Activated CD4-positive, CD25-positive, alpha-beta regulatory T cell treated with anti-CD3 and anti-CD28 coated beads, Interleukin-2, amount 50 U/mL, for 16 hours (primary cell): Measurements from ENCODE around the gene RGPD3.
"Not testable (repeated sequence)": the region's sequence is repeated elsewhere in the genome, so short reads cannot be mapped to it uniquely, and the experiment has no call there.

Experiments used
- DNase-seq: peaks from one replicate; pipeline ENCODE4 v3.0.0-alpha.2; 2020; ENCODE audit warnings: low read depth, low spot score

RGPD3 gene

DNA sequence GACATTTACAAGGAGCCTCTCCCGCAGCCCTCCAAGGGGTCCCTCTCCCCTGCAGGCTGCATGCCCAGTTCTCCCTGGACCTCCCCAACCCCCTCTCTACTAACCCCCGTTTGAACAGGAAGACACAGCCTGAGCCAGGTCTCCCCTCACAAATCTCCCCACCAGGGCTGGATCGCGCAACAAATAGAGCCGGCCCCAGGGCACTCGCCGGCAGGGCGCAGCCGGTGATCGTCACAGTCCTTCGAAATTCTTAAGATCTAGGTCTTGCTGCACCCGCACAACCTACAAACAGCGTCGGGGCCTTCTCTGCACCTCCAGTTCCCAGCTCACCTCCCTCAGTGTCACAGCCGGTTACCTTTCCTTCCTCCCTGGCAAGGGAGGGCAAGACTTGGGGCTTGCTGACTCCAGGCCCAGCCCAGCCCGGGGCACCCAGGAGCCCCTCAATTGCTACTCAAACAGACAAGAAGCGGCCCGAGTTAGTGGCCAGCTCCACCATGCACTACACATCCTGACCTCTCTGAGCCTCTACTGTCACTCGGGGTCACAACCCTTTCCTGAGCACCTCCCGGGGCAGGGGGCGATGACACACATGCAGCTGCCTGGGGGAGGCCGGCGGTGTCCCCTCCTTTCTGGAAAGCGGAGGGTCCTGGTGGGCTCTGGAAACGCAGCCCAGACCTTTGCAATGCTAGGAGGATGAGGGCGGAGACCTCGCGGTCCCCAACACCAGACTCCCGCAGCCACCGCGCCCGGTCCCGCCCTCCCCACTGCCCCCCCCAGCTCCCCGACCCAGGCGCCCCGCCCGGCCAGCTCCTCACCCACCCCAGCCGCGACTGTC lies 18.6 kb upstream of the RGPD3 start, which contains the start of gene CD8B2:
Gene CD8B2 (plus strand): TSS at position 814 of the 835 bp plus-strand sequence. CDS start 63 bp downstream, outside the sequence.
- not testable (repeated sequence) for DNase-seq

DNA sequence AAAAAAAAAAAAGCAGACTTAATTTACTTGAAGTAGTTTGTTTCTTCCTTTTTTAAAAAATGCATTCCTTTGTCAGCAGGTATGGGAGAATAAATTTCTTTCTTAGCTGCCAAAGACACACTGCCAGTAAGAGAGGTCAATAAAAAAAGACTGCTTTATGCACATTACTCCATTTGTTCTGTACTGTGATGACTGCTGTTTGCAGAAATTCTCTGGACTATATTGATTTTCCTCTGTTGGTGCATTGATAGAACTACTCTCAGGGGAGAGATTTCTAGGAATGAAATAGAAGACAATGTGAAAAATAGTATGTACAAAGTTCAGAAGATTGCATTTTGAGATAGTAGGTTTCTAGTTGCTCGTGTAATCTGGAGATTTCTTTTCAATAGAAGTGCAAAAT lies 11.3 kb upstream of the RGPD3 start:
- not testable (repeated sequence) for DNase-seq

DNA sequence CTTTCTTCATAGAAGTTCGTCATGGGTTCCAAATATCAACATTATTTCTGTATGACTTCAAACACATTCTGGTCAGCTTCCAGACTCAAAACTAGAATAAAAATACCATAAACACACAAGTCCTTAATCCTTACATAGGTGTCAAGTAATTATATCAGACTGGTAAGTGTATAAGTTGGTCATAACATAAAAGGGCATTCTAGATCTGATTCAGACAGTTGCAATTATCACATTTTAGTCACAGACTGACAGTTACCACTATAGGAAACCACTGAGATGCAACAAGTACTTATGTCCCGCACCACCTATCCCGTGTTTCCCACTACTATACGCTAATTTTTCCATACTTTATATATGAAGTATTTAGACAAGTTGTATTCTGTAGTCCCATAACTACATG lies 9.4 kb upstream of the RGPD3 start:
- not testable (repeated sequence) for DNase-seq

DNA sequence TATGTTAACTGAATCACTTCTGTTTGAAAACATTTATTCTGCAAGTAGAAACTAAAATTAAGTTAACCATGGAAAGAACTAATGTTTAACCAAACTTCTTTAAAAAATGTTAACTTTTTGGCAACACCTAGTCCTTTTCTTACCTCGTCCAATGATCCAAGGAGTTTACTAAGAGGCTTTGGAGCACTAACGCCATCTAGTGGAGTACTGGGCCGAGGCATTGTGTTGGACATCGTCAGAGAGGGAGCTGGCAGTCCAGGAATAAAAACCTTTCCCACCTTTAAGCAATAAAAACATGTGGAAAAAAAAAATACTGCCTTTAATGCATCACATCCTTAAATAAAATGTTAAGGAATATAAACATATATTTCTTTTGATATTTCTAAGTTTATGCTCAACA lies 2.4 kb upstream of the RGPD3 start:
- DNase-seq = peak; percentile 19

DNA sequence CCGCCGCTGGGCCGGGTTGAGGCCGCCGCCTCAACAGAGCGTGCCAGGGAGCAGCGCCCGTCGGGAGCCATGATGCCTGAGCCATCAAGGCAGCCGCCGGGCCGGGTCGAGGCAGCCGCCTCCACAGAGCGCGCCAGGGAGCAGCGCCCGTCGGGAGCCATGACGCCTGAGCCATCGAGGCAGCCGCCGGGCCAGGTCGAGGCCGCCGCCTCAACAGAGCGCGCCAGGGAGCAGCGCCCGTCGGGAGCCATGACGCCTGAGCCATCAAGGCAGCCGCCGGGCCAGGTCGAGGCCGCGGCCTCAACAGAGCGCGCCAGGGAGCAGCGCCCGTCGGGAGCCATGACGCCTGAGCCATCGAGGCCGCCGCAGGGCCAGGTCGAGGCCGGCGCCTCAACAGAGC lies 697 bp downstream of the RGPD3 start:
- not testable (repeated sequence) for DNase-seq

DNA sequence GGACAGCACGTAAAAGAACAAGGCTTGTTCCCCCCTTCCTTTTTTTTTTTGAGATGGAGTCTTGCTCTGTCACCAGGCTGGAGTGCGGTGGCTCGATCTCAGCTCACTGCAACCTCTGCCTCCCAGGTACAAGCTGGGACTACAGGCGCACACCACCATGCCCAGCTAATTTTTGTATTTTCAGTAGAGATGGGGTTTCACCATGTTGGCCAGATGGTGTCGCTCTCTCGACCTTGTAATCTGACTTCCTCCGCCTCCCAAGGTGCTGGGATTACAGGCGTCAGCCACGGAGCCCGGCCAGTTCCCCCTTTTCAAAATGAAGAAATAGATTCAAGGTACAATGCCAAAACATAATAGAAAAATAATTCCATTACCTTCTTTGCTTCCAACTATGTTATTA lies 6.3 kb downstream of the RGPD3 start:
- not testable (repeated sequence) for DNase-seq

DNA sequence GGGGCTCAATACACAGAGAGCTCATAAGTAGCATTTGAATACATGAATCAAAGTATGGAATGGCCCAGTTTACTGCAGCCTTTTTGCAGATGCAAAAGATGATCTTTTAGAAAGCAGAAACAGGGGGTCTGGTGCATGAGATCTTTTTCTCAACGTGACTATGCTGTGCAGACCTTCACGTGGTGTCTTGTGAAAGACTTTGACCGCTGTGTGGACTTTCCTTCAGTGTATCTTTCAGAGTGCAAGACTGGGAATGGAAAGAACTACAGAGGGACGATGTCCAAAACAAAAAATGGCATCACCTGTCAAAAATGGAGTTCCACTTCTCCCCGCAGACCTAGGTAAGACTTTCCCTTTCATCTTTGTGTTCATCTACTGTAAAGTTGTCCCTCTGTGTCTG lies 77.5 kb downstream of the RGPD3 start:
- not testable (repeated sequence) for DNase-seq

DNA sequence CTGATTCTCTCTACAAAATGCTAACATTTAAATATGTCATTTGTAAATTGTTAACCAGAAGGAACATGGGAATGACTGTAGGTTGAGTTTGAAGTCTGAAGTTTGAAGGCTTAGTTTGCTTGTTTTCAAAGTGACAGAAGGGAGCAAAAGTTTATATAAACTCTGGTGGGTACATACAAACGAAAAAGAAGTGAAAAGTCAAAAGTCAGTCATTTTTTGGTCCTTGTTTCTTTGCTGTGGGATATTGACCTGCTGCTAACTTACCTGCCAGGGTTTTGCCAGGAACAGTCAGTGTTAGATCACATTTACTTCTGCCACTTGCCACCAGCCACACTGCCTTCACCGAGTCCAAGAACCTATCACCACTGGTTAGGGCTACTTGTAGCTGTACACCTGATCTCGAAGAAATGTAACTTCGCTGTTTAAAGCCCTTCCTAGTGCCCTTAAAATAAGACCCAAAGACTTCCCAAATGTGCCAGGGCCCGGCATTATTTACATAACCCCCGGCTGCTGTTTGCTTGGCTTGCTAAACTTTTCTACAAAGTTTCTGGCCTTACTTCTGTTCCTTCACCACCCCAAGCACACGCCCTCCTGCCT lies 79.3 kb downstream of the RGPD3 start:
- DNase-seq = not testable (repeated sequence)

DNA sequence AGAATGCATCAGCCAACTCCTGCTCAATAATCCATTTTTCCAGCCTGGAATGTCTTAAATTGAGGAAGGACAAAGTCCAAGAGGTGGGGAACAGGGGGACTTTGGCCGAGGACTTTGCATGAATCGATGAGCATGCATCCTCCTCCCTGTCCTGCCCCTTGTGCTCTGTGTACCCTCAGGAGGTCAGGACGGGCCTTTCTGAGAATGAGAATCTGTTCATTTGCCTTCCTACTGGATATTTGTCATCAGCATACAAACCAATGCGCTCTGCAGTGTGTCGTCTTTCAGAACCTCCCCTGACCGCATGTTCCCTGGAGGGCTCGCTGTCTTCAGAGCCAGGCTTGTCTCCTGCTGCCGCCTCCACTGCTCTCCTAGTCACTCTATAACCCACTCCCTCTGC lies 83.7 kb downstream of the RGPD3 start:
- DNase-seq = not testable (repeated sequence)

DNA sequence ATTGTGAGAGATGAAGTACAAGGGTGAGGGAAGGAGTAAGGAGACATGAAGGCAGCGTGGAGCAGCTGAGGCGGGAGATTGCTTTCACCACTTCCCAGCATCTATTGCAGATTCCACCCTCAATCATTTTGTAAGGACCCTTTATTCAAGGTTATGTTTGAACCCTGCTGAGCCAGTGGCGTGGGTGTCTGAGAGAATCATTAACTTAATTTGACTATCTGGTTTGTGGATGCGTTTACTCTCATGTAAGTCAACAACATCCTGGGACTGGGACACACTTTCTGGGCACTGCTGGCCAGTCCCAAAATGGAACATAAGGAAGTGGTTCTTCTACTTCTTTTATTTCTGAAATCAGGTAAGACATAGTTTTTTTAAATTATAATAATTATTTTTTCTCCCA lies 86.3 kb downstream of the RGPD3 start:
- not testable (repeated sequence) for DNase-seq

DNA sequence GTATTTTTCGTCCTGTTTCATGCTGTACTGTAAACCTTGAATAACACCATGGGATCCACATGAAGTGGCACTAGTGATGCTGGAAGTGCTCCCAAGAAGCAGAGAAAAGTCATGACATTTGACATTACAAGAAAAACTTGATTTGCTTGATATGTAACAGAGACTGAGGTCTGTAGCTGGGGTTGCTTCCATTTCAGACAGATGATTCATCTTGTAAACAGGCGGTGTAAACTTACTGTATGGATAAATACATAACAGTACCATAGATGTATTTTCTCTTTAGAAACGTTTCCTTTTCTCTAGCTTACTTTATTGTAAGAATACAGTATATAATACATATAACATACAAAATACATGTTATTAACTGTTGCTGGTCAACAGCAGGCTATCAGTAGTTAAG lies 88.6 kb downstream of the RGPD3 start:
- not testable (repeated sequence) for DNase-seq

DNA sequence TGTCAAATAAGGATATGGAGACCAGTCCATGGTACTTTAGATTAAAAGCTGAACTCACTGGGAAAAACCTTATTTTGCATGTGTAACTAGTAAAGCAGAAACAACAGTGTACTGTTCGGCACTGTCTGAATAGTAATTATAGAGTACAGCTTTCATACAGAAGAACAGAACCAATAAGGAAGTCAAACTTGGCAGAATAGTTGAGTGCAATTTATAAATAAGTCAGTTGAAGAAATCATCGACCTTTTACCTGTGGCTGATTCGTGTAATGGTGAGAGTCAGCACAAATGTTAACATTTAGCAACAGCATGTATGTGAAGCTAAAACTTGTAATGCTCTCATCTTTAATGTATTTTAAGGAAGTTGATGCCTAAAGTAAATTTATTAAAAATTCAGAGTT lies 99.0 kb downstream of the RGPD3 start:
- not testable (repeated sequence) for DNase-seq

DNA sequence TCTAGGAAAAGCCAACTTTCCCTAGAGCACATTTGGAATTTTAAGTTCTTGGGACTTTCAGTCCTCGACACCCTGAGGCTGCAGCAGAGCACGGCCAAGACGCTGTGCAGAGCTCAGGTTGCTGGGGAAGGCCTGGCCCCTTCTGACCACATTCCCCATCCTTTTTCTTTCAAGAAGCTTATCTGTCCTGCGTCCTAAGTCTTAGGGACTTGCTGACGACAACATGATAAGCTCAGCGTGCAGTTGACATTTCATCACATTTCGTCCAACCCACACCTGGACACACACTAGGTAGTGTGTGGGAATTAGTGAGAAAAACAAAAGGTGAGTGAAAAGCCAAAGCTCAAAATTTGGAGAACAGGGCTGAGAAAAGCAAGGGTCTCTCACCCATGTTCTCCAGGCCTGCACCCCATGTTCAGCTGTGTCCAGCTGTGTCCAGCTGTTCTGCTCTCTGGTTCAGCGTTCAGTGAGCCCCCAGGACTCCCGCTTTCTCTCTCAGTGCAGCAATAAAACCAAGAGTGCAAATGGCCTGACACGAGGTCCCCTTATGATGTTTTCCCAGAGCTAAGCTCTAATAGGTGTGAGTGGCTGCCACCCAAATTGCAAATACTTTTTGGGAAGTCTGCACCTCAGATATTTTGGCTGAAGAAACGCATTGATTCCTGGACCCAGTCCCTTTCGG lies 101.9 kb downstream of the RGPD3 start:
- DNase-seq = no peak

DNA sequence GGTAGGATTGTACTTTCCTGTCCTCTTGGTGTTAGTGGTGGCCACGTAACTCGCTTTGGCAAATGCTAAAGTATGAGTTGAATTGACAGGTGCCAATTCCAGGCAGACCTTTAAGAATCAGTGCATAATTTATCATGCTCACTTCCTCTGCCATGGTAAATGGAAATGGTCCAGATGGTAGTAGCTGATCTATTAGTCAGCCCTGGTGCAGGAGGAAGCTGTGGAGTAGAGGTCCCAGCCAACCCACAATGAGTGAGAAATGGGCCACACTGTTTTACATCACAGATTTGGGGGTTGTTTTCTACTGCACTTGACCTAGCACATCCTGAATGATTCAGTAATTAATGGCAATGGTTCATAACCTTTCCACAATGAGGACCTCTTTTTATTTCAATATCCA lies 104.4 kb downstream of the RGPD3 start:
- no peak for DNase-seq

DNA sequence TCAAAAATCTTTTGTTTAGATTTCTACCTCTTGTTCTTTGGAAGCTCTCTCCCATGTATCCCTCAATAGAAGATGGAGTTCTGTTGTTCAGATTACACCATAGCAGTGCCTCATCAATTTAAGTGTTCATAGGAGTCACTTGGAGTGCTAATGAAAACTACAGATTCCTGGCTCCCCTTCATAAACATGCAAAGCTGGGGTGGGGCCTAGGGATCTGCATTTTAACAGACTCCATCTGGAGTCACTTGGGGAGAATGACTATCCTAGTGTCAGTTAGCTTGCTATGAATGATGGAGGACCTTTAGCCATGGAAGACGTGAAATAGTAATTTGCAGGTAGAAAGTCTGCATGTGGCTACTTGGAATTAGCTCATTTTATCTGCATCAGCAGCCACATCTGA lies 105.4 kb downstream of the RGPD3 start:
- DNase-seq = no peak

DNA sequence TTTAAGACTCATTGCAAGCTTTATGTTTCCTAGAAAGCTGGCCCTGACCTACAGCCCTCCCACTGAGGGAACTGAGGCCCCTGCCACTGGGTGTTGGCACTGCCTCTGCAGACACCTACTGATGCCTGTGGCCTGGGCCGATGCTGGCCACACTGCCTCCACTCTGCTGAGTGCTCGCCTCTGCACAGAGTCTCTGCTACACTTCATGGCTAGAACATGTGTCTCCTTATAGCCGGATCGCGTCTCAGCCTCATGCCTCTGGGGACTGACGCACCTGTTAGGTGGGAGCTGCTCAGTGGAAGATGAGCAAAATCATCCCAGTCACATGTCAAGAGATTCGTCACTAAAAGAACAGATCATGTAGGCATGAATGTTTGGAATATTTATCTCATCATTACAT lies 108.7 kb downstream of the RGPD3 start:
- no peak for DNase-seq

DNA sequence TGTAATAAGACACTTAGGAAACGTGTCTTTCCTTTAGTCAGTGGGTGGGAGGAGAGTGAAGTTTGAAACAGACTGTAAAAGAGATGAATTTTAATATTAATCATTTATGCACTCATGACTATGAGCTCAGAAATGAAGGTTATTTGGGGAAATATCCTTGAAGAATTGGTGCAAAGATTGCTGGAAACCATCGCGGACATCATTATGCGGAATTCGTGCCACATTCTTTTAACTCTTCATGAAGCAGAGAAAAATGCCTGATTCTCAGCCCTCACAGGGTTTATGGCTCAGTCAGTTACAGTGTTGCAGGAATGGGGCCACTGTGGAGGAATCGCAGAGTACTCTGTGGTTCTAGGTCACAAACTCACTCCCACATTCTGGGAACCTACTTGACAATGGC lies 109.7 kb downstream of the RGPD3 start:
- DNase-seq = no peak

DNA sequence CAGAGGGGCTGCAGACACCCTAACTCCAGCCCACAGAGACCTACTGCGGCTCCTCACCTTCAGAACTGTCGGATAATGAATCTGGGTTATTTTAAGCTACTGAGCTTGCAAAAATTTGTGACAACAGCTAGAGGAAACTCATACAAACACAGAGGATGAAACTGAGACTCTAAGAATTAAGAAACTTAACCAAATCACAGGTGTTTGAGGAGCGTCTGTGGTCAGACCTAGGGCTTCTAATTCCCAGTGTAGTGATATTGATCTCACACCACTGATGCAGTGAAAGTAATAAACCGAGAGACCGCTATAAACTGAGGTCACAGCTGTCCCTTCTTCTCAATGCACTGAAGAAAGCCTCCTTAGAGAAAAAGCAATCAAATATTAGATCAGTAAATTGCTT lies 110.1 kb downstream of the RGPD3 start:
- no peak for DNase-seq

DNA sequence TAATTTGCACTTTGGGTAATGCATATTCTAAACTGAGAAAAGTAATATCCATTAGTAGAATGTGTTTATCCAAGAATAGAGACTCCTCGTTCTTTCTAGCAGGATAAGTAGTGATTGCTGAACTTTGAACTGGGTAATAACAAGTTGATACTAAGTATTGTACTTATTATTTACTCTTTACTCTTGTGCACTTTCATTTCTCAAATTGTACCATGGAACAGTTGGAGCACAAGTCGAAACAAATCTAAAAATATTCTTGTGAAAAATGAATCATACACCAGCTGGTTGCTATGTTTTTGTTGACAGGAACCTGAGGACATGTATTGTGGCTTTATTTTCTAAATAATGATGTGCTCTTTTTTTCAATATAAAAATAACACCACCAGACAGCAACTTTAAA lies 111.9 kb downstream of the RGPD3 start:
- no peak for DNase-seq

DNA sequence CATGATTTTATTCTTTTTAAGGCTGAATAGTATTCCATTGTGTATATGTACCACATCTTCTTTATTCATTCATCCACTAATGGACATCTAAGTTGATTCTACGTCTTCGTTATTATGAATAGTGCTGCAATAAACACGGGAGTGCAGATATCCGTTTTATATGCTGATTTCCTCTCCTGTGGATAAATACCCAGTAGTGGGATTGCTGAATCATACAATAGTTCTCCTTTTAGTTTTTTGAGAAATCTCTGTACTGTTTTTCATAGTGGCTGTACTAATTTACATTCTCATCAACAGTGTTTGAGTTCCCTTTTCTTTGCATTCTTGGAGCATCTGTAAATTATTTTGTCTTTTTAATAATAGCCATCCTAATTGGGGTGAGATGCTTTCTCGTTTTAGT lies 114.5 kb downstream of the RGPD3 start:
- no peak for DNase-seq

DNA sequence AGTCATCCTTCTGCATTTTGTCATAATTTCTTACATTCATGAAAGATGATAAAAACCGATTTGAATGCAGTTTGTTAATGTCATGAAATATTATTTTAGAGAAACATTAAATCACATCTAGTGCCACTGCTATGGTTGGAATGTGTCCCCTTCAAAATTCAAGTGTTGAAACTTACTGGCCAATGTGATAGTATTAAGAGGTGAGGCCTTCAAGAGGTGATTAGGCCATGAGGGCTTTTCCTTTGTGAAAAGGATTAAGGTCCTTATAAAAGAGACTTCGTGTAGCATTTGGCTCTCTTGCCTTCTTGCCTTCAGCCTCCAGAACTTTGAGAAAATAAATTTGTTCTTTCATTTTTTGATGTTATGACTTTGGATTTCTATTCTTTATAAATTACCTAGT lies 117.2 kb downstream of the RGPD3 start:
- DNase-seq = no peak

DNA sequence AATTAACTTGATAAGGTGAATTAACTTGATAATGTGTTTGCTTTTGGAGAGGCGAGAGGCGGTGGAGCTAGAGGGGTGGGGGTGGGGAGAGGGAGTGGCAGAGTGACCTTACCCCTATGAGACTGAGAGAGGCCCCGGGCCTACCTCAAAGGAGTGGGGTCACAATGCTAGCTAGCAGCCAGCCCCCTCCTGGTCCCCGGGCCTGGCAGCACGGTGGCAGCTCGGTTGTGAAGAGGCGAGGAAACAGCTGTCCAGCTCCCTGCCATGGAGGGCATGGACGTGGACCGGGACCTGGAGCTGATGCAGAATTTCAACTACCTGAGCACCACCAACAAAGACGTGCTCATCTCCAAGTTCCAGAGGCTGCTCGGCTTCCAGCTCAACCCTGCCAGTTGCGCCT lies 123.9 kb downstream of the RGPD3 start:
- DNase-seq = no peak

DNA sequence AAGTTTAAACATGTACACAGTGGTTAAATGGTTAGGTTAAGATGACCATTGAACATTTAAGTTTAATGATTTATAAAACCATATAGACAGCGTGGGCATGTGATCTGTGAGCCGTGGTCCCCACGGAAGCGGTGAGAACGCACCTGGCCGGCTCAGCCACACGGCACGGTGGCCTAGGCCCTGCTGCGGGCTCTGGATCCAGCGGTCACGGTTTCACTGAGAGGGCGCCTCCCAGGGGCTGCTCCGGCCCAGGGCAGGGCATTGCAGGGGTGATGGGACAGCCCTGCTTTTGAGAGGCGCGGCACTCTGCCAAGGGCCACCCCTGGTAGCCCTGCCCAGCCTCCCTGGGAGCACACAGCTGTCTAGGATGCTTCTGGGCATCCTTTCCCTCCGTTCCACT lies 124.9 kb downstream of the RGPD3 start:
- DNase-seq = no peak
